ENCODE data around the gene NEIL1. TPM values are rescaled to one million over a fixed set of nuclear protein-coding genes. Genes with fewer than 3 reads are reported as not detected.
"Not testable (repeated sequence)": the region's sequence is repeated elsewhere in the genome, so short reads cannot be mapped to it uniquely, and the experiment has no call there.

The NEIL1 gene
- total and polyA plus RNA-seq, 2 experiments from 2014 or later = 25.4 to 27.6 TPM

GRCh38 chr15:75328493-75329314 is 18.1 kb upstream of the NEIL1 start:
- 78% methylated on average over 10 of the region's 10 CpGs for WGBS (ENCODE audit: low lambda C conversion rate, missing lambda C conversion rate)
- TF ChIP-seq, protein P1, sequence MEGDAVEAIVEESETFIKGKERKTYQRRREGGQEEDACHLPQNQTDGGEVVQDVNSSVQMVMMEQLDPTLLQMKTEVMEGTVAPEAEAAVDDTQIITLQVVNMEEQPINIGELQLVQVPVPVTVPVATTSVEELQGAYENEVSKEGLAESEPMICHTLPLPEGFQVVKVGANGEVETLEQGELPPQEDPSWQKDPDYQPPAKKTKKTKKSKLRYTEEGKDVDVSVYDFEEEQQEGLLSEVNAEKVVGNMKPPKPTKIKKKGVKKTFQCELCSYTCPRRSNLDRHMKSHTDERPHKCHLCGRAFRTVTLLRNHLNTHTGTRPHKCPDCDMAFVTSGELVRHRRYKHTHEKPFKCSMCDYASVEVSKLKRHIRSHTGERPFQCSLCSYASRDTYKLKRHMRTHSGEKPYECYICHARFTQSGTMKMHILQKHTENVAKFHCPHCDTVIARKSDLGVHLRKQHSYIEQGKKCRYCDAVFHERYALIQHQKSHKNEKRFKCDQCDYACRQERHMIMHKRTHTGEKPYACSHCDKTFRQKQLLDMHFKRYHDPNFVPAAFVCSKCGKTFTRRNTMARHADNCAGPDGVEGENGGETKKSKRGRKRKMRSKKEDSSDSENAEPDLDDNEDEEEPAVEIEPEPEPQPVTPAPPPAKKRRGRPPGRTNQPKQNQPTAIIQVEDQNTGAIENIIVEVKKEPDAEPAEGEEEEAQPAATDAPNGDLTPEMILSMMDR (IDR thresholded peaks at IDR 0.05; ENCODE audit: poor library complexity) = no peak
- TF ChIP-seq EZH2phosphoT487 (IDR thresholded peaks at IDR 0.05; ENCODE audit: low read depth, severe bottlenecking, unreplicated experiment) = no peak
- no peak for TF ChIP-seq EZH2 (IDR thresholded peaks at IDR 0.05; ENCODE audit: borderline replicate concordance)
- Histone ChIP-seq H2AFZ (no peak overlapping the region), H3K9me2 (replicated peaks; ENCODE audit: insufficient read depth) (no peaks in the 10 kb centered on the region), H3K4me1 (ENCODE audit: insufficient read depth) (no peaks in the 10 kb centered on the region), H3K9me3 (ENCODE audit: low read depth) (no peaks in the 10 kb centered on the region), H4K20me1 (ENCODE audit: insufficient read depth, poor library complexity, severe bottlenecking) (no peaks in the 10 kb centered on the region), H3K4me2 (no peak overlapping the region), H3K36me3 (replicated peaks; ENCODE audit: insufficient read depth, low read depth) (no peaks in the 10 kb centered on the region), H3K27ac (no peak overlapping the region), H3K79me2 (no peaks in the 10 kb centered on the region), H3K27me3 (no peaks in the 10 kb centered on the region), H3K4me3 (no peak overlapping the region)
- no peak for DNase-seq (ENCODE audit: low spot score)

GRCh38 chr15:75329571-75329970 is 17.3 kb upstream of the NEIL1 start:
- no peaks in the 10 kb centered on the region for H3K9me2 ChIP-seq (replicated peaks; ENCODE audit: insufficient read depth)
- H2AFZ ChIP-seq = no peak overlapping the region
- TF ChIP-seq EZH2 (IDR thresholded peaks at IDR 0.05; ENCODE audit: borderline replicate concordance) (no peak), EZH2phosphoT487 (IDR thresholded peaks at IDR 0.05; ENCODE audit: low read depth, severe bottlenecking, unreplicated experiment) (no peak)
- TF ChIP-seq, protein P1 (IDR thresholded peaks at IDR 0.05; ENCODE audit: poor library complexity) = no peak
- no peak overlapping the region for H3K4me3 ChIP-seq
- H3K79me2 ChIP-seq = no peaks in the 10 kb centered on the region
- no peaks in the 10 kb centered on the region for H3K4me1 ChIP-seq (ENCODE audit: insufficient read depth)
- no peaks in the 10 kb centered on the region for H3K36me3 ChIP-seq (replicated peaks; ENCODE audit: insufficient read depth, low read depth)
- H3K4me2 ChIP-seq = no peak overlapping the region
- H3K27me3 ChIP-seq = no peaks in the 10 kb centered on the region
- H3K9me3 ChIP-seq (ENCODE audit: low read depth) = no peaks in the 10 kb centered on the region
- no peak for DNase-seq (ENCODE audit: low spot score)
- WGBS (ENCODE audit: low lambda C conversion rate, missing lambda C conversion rate) = 100% methylated on average over 2 of the region's 2 CpGs
- H4K20me1 ChIP-seq (ENCODE audit: insufficient read depth, poor library complexity, severe bottlenecking) = no peaks in the 10 kb centered on the region
- no peak overlapping the region for H3K27ac ChIP-seq

GRCh38 chr15:75332093-75332492 is 14.7 kb upstream of the NEIL1 start:
- peaks cover 11% of the 10 kb centered on the region for H3K79me2 ChIP-seq
- H3K9me3 ChIP-seq (ENCODE audit: low read depth); H3K27ac ChIP-seq; H3K4me1 ChIP-seq (ENCODE audit: insufficient read depth); H3K4me3 ChIP-seq; DNase-seq (ENCODE audit: low spot score); H4K20me1 ChIP-seq (ENCODE audit: insufficient read depth, poor library complexity, severe bottlenecking); H3K4me2 ChIP-seq; H3K36me3 ChIP-seq (replicated peaks; ENCODE audit: insufficient read depth, low read depth); H3K9me2 ChIP-seq (replicated peaks; ENCODE audit: insufficient read depth); H3K27me3 ChIP-seq; H2AFZ ChIP-seq: not testable (repeated sequence)
- whole genome bisulfite sequencing (ENCODE audit: low lambda C conversion rate, missing lambda C conversion rate) = 80% methylated on average over 7 of the region's 7 CpGs

- H3K79me2 ChIP-seq = peaks cover 13% of the 10 kb centered on the region
- H3K4me2 ChIP-seq; H3K4me3 ChIP-seq; H3K27me3 ChIP-seq; H3K9me3 ChIP-seq (ENCODE audit: low read depth); H4K20me1 ChIP-seq (ENCODE audit: insufficient read depth, poor library complexity, severe bottlenecking); H3K4me1 ChIP-seq (ENCODE audit: insufficient read depth); H2AFZ ChIP-seq; DNase-seq (ENCODE audit: low spot score); H3K36me3 ChIP-seq (replicated peaks; ENCODE audit: insufficient read depth, low read depth); H3K9me2 ChIP-seq (replicated peaks; ENCODE audit: insufficient read depth); H3K27ac ChIP-seq: not testable (repeated sequence)
- WGBS (ENCODE audit: low lambda C conversion rate, missing lambda C conversion rate) = 95% methylated on average over 15 of the region's 15 CpGs
Measured at GRCh38 chr15:75333654-75334419, 13.0 kb upstream of the NEIL1 start.

Data from hepatocyte (in vitro differentiated cells).